ENCODE data around the gene SLC47A2. TPM values are rescaled to one million over a fixed set of nuclear protein-coding genes. Genes with fewer than 3 reads are reported as not detected.

Gene SLC47A2
- total and polyA plus RNA-seq, 9 of the 15 experiments (the other 6 are each of a cell fraction or from before 2014, with no cell fraction given) = not detected

GRCh38 chr17:19743101-19744100 lies 27.0 kb upstream of the SLC47A2 start:
- WGBS (ENCODE audit: insufficient coverage, low coverage, missing lambda C conversion rate) = 3% methylated on average over 10 of the region's 34 CpGs
- Histone ChIP-seq H3K4me3 (no peak overlapping the region), H3K27me3 (ENCODE audit: control insufficient read depth in 2 of 2, insufficient read depth in 2 of 2, low read length in 2 of 2) (peaks cover 3 to 24% of the 10 kb centered on the region in 2 experiments; a peak in 4 of 5 replicates), H3K9me1 (ENCODE audit: control insufficient read depth, insufficient read depth, low read length) (no peaks in the 10 kb centered on the region), H3K4me2 (ENCODE audit: insufficient read depth, low read length) (no peak overlapping the region), H3K36me3 (ENCODE audit: control insufficient read depth, insufficient read depth, low read length) (no peaks in the 10 kb centered on the region), H4K20me1 (replicated peaks; ENCODE audit: control insufficient read depth, insufficient read depth, low read length) (no peaks in the 10 kb centered on the region), H3K79me2 (ENCODE audit: control insufficient read depth, insufficient read depth, low read length) (no peaks in the 10 kb centered on the region), H3K9me3 (replicated peaks; ENCODE audit: control insufficient read depth, insufficient read depth, low read depth, low read length) (no peaks in the 10 kb centered on the region), H3K27ac (ENCODE audit: extremely low read depth, low read depth, low read length) (no peak overlapping the region), H2AFZ (ENCODE audit: low read depth, low read length) (no peak overlapping the region), H3K4me1 (replicated peaks in 1 of 2; ENCODE audit: control insufficient read depth in 2 of 2, insufficient read depth in 2 of 2, low read length in 2 of 2) (peaks cover 0 to 5% of the 10 kb centered on the region in 2 experiments; a peak in 1 of 5 replicates), H3K9ac (ENCODE audit: insufficient read depth in 1 of 2, low read depth in 2 of 2, low read length in 2 of 2) (no peak overlapping the region)
- FAIRE-seq = no peak
- BruUV-seq (replicated peaks) = no TSS peak
- ChIA-PET CTCF (ENCODE audit: low intra/inter-chr PET ratio) (no interaction called here), POLR2A (no interaction called here)
- TF ChIP-seq FOXP4 (CRISPR knock-in tag; IDR thresholded peaks at IDR 0.05; ENCODE audit: borderline replicate concordance) = no peak
- no peak for TF ChIP-seq TRIM28 (IDR thresholded peaks at IDR 0.05)
- no peak for TF ChIP-seq CBX5 (IDR thresholded peaks at IDR 0.05; ENCODE audit: borderline replicate concordance, low read depth)
- no peak for TF ChIP-seq MAFK (IDR thresholded peaks at IDR 0.05; ENCODE audit: low read length)
- TF ChIP-seq NR0B1 (IDR thresholded peaks at IDR 0.05; ENCODE audit: partially characterized antibody) = no peak
- TF ChIP-seq KDM4B (IDR thresholded peaks at IDR 0.05; ENCODE audit: borderline replicate concordance in 2 of 2, low read depth in 1 of 2) = no peak
- no peak for TF ChIP-seq EWSR1 (IDR thresholded peaks at IDR 0.05; ENCODE audit: borderline replicate concordance, low read depth, partially characterized antibody)
- no peak for TF ChIP-seq RBM25 (IDR thresholded peaks at IDR 0.05; ENCODE audit: low read depth, low read length, severe bottlenecking)
- TF ChIP-seq TAF7 (tag; IDR thresholded peaks at IDR 0.05) = no peak
- no peak for TF ChIP-seq TEAD4 (IDR thresholded peaks at IDR 0.05; ENCODE audit: low read length)
- TF ChIP-seq TEAD4 (CRISPR knock-in tag; IDR thresholded peaks at IDR 0.05; ENCODE audit: borderline replicate concordance) = no peak
- no peak for TF ChIP-seq ZNF766 (CRISPR knock-in tag; conservative IDR thresholded peaks at IDR 0.05)
- TF ChIP-seq ZNF12 (CRISPR knock-in tag; IDR thresholded peaks at IDR 0.05) = no peak
- ATAC-seq = no peak
- DNase-seq (ENCODE audit: extremely low read depth in 1 of 4, low spot score in 3 of 4) = no peak
- in situ Hi-C loops (cut with MboI) = no loop called here
- intact Hi-C loops (cut with micrococcal nuclease) = no loop called here
